GM18511 (cell line): ENCODE measurements around the gene GAS2L1.

ENCODE experiments used
- ATAC-seq: cut with Tn5 transposase; IDR thresholded peaks from one replicate; pipeline ENCODE4 v1.9.1; 2021; ENCODE audit warnings: mild to moderate bottlenecking, moderate library complexity; ENCODE audit not compliant: unreplicated experiment

Gene GAS2L1

DNA sequence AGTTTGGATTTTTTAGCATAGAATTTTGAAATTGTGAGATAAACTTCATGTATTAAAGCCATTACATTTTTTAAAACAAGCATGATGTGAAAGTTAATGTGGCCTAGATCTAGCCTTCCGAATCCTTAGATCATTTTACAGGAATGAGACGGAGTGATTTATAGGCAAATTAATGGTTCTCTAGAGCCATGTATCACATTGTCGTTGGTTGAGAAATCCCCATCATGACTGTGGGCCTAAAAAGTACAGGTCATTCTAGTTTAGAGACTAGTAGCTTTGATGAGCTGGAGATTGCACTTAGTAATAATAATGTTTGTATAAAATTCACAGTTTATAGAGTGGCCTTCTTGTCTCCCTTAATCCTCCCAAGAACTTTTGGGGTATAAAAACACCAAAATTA lies 31.3 kb upstream of the GAS2L1 start:
- no peak for ATAC-seq

DNA sequence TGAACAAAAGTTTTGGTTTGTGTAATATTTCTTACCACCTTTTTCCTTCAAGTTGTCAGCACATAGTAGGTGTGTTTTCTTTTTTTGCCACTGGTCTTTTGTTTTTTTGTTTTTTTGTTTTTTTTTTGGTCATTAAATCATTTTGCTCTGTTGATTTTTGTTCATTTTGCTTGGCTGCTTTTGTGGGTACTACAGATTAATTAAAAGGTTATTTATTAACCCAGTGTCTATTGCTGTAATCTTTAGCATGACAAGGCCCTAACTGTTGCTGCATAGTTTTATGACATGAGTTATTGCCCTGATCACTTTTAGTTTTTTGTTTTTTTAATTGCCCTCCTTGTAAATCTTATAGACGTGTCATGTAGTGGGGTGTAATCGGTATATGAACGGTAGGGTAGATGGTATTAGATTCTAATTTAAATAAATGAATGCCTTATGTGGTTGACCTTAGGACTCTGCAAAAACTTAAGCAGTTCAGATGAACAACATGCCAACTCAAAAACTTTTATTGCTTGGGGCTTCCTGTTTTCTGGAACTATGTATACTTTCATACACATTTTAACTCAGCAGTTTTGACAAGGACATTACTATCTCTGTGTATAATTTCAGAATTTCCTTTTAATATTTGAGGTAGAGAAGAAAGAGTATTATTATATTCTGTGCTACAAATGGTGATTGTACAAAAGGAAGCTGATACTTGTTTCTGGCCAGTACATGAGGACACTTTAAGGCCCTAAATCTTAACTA lies 30.5 kb upstream of the GAS2L1 start:
- no peak for ATAC-seq

DNA sequence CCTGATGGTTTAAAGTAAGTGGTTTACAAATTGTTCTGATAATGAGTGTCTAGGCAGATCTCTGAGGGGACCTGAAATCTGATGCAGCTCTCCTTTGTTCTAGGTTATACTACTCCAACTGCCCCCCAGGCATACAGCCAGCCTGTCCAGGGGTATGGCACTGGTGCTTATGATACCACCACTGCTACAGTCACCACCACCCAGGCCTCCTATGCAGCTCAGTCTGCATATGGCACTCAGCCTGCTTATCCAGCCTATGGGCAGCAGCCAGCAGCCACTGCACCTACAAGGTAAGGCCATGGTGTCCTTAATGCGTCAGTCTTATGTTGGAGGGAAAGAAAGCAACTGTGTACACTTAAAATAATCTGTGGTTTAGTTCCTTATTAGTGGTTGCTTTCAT lies 28.5 kb upstream of the GAS2L1 start:
- no peak for ATAC-seq

DNA sequence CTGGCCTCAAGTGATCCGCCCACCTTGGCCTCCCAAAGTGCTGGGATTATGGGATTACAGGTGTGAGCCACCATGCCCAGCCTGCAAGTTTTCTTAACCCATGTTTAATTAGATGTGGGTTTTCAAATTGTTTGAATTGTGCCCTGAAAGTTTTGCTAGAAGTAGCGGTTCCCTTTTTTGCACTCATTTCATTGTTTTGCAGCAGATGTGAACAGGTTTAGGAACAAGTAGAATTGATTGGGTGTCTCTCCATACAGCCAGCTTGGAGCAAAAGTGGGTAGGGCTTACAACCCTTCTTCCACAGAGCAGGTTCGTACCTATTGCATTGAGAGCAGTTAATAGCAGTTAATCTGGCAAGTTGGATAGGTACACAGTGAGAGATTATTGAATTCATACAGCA lies 22.3 kb upstream of the GAS2L1 start:
- no peak for ATAC-seq

DNA sequence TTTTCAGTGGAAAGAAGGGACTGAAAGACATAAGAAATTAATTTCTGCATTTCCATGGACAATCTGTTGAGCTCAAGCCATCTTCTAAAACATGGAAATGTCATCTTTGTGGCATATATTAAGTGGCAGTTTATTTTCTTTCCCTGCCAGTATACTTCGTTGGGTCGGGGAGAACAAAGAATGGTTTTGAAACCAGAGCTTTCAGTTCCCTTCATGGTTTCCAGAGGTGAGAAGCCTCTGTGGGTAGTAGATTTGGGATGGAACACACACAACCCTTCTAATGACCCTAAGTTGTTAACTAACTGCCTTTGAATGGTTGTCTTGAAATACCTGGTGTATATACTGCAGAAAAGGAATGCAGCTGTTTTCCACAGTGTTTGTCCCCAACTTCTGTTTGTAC lies 17.6 kb upstream of the GAS2L1 start:
- ATAC-seq, result no peak

DNA sequence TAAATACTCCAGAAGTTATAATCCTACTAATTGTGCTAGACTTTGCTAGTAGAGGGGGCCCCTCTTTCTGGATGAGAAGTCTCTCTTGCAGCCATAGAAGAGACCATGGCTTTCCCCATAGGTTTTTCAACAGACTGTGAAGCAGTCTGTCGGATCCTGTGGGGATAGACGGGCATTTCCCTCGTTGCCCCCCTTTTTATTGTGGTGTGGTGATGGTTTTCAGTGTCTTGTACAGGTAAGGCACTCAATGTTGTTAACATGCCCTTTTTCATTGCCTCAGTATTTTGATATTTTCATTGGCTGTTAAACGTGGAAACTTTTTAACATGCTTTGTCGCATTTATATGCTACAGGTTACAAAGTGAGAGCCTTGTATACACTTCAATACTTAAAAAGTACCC lies 16.4 kb upstream of the GAS2L1 start:
- ATAC-seq, result no peak

DNA sequence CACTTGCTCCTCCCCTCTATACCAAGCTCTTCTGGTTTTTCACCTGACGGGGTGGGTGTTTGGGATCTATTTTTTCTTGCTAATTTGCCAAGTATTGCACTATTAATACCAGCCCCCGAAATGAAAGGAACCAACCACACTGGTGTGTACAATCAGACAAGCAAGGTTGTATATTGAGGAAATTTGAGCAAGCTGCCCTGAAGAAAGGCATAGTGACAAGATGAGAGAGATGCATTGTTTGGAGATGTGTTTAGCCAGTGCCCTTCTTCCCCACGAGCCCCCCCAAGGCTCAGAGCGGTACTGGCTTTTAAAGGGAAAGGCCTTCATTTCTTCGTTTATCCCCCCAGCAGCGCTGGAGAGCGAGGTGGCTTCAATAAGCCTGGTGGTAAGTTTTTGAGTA lies 15.2 kb upstream of the GAS2L1 start:
- no peak for ATAC-seq

DNA sequence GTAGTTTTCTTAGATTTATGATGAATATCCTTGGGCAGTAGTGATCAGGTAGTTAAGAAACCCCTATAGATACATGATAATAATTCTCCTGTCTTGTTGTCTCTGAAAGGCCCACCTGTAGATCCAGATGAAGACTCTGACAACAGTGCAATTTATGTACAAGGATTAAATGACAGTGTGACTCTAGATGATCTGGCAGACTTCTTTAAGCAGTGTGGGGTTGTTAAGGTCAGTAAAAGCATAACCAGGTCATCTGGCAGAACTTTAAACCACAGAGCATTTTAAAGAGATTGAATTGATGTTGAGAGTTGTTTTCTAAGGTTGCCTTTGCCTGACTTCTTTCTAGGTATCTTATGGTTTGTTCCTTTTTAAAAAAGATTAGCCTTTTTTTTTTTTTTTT lies 14.1 kb upstream of the GAS2L1 start:
- ATAC-seq, result no peak

DNA sequence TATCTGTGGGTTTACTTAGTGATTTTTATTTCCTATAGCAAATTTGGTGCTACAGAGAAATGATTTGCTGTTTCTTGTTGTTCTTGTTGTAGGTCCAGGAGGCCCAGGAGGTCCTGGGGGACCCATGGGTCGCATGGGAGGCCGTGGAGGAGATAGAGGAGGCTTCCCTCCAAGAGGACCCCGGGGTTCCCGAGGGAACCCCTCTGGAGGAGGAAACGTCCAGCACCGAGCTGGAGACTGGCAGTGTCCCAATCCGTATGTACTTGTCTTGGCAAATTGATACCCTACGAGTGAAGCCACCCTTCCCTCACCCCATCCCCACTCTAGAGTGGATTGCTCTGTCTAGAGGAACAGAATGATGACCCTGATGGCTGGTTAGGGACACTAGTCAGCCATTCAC lies 7.8 kb upstream of the GAS2L1 start:
- ATAC-seq, result no peak

DNA sequence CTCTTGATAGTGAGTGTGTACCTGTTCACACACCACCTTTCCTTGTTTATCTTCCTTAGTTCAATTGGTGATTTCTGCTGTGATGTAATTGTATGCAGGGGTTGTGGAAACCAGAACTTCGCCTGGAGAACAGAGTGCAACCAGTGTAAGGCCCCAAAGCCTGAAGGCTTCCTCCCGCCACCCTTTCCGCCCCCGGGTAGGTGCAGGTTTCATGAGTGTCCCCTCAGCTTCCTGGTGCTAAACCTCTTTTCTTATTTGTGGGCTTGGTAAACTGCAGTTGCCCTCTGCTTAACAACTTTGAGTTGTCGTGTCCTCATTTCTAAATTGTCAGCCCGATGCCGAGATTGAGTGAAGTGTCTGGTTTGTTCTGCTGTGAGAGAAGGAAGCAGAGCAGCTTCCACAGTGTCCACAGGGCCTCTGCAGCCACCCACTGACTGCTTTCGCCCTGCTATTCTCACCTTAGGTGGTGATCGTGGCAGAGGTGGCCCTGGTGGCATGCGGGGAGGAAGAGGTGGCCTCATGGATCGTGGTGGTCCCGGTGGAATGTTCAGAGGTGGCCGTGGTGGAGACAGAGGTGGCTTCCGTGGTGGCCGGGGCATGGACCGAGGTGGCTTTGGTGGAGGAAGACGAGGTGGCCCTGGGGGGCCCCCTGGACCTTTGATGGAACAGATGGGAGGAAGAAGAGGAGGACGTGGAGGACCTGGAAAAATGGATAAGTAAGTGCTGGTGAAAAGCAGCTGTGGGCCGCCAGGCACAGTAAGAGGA lies 7.1 kb upstream of the GAS2L1 start:
- ATAC-seq, result no peak

DNA sequence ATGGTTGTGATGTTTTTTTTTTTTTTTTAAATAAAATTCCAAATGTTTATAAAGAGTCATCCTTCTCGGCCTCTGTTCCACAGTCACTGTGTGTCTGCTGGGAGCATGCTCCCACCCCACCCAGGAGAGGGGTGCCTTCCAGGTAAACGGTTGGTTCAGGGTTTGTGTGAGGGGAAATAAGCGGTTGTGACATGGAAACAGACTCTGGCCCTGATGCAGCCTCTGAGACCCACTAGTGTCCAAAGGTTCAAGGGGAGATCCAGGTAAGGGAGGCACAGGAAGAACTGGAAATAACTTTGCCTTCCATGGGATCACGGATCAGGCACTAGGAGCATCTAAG lies 6.0 kb upstream of the GAS2L1 start:
- no peak for ATAC-seq

DNA sequence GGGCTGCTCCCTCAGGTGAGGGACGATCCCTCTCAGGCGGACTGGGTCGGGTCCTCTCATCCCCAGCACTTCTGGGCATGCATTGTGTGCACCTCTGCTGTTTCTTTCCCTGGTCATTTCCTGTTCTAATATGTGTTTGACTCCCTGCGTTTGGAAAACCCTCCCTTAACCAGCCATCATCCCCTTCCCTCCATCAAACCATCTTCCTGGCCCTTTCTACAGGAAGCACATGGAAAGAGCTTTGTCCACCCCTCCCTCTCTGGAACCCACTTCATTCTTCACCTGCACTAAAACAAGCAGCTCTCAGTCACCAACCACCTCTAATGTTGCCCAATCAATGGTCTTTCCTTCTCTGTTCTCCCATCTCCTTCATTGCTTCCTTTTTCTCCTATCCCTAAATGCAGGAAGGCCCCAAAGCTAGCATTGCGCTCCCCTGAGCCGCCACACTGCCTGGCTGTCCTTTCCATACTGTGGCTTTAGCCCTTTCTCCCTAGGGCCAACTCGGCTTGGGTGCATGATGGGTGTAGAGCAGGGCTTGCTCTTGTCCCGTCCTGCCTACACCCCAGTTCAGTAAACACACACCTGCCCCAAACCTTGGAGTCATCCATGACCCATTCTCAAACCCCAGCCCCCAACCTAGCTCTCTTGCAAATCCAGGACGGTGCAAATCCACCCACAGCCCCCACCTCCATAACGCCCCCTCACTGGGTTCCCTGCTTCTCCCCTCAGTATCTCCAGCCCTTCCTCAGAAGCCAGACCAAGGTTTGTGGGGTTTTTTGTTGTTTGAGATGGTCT lies 5.4 kb upstream of the GAS2L1 start:
- no peak for ATAC-seq

DNA sequence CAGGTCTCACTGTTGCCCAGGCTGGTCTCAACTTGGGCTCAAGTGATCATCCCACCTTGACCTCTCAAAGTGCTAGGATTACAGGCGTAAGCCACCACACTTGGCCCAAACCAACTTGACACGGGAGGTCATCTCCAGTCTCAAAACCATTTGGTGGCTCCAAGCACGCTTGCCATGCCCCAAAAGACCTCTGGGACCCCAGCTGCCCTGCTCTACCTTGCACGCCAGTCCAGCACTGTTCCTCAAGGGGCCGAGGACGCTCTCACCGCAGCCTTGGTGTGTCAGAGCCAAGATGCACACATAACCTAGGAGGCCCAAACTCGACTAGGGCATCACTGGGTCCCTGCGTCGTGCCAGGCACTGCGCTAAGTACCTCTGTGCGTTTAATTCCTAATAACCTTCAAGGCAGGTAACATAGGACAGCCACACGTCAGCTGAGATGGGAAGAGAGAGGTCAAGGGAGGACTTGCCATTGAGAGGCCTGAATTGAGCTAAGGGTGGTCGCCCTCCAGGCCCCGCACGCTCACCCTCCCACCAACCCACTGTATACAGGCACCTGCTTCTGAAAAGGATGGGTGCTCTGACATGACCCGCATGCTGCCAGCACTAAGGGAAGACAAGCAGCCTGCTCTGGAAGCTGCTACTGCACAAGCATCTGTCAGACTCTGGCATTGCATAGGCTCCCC lies 4.6 kb upstream of the GAS2L1 start:
- ATAC-seq, result no peak

DNA sequence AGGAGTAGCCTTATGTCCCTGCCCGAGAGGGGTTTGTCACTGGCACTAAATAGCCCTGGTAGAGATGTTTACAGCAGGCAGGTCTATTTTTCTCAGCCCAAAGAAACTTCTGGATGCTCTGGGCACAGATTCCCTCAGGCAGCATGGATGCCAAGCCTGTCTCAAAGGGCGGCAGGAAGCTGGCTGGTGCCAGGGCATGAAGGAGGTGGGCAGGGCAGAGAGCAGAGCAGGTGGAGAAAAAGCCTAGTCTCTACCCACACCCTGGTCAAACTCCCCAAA lies 4.1 kb upstream of the GAS2L1 start:
- ATAC-seq, result no peak

DNA sequence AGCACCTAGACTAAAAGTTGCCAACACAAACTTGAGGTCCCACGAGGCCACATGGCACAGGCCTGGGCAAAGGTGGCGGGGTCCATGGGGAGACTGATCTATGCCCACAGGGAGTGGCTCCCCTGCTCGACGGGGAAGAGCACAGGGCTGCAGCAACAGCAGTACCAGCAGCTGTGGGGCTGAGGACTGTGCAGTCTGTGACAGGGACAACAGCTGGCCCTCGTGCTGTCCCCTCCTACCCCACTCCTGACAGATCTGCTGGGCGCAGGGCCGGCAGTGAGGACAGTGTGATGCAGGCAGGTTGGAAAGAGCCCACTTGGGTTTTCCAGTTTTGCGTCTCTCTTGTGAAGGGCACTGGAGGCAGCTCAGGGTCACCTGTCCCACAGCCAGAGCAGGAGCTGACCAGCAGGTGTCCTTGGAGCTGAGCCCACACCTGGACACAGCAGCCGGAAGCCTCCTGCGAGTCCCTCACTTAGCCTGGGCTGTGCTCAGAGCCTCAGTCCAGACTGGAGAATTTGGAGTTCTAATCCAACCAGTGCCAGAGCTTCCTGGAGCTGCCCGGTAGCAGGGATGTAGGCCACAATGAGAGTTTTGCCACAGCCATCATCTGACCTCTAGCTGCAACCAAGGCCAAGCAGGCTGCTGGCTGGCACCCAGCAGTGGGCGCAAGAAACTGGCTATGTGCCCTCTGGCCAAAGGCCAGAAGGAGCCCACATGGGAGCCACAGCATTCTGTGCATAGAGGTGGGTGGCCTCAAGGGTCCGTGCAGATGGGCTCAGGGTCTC lies 3.6 kb upstream of the GAS2L1 start:
- no peak for ATAC-seq

DNA sequence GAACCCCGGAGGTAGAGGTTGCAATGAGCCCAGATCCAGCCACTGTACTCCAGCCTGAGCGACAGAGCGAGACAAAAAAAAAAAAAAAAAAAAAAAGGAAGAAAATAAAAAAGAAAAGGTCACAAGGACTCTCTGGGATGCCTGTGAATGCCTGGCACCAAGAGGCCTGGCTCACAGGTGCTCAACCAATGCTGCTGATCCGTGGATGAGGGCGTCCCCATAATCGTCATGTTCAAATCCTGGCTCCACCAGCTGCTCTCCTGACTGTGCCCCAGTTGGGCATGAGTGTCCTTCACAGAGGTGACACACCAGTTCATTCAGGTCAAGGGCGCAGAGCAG lies 645 bp upstream of the GAS2L1 start:
- ATAC-seq, result no peak

DNA sequence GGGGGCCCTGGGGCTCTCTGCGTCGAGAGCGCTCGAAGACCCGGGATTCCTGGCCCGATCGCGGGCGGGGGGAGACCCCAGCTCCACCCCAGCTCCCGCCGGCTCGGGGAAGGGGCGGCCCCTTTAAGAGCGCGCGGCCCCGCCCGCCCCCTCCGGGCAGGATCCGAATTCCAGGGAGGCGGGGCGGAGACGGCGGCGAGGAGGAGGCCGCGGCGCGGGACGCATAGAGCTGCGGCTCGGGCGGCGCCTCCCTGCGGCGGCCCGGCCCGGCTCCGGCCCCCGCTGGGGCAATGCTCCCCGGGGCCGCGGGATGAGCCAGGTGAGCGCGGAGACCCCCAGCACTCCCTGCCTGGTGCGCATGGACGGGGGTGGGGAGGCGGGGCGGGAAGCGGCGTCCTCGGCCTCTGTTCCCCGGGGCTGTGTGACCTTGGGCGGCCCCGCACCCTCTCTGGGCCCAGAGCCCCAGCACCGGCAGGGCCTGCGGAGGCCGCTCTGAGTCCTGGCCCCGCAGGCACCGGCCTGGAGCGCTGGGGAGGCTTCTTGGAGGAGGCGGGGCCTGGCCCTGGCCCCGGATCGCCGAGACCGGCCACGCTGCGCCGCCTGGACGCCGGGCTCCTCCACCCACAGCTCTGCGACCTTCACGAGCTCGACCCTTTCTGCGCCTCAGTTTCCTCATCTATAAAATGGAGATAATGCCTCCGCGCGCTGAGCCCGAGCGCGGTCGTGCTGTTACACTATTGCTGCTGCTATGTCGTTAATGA lies 565 bp downstream of the GAS2L1 start:
- ATAC-seq, result no peak

DNA sequence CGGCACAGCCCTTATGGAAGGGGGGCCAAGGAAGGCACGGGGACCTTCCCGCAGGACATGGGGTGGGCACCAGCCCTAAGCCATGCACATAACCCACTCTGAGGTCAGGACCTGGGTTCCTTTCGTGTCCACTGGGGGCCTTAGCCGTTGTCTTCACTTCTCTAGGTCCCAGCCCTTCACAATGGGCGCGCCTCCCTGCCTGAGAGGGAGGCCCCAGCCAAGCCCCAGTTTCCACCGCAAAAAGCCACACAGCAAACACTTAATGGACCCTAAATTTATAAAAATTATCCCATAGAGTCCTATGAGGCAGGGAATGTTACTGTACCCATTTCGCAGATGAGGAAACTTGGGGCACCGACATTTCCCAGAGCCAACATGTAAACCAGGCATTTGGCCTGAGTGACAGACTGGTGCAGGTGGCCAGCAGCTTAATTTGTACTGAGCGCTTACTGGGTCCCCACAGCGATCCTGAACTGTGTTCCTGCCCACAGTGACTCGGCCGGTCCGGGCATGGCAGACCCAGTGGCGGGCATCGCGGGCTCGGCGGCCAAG lies 1.2 kb downstream of the GAS2L1 start:
- ATAC-seq, result no peak

DNA sequence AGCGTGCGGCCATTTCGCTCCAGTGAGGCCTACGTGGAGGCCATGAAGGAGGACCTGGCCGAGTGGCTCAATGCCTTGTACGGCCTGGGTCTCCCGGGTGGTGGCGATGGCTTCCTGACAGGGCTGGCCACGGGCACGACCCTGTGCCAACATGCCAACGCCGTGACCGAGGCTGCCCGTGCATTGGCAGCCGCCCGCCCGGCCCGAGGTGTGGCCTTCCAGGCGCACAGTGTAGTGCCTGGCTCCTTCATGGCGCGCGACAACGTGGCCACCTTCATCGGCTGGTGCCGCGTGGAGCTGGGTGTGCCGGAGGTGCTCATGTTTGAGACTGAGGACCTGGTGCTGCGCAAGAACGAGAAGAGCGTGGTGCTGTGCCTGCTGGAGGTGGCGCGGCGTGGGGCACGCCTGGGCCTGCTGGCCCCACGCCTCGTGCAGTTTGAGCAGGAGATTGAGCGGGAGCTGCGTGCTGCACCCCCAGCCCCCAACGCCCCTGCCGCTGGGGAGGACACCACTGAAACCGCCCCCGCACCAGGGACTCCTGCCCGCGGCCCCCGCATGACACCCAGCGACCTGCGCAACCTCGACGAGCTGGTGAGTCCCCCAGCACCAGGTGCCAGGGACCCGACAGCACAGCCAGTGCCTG lies 1.8 kb downstream of the GAS2L1 start:
- ATAC-seq, result no peak
